ENCODE results near the gene CBX4. TPM values are rescaled to one million over a fixed set of nuclear protein-coding genes. Genes with fewer than 3 reads are reported as not detected.

Gene CBX4
- total RNA-seq, 1 donor from 2014 or later, result 16.9 TPM

GRCh38 chr17:79887451-79887991 is 48.3 kb upstream of the CBX4 start:
- FAIRE-seq, result no peak
- Mint-ChIP-seq H3K4me1 (ENCODE audit: low read depth, unreplicated experiment) (no peaks in the 10 kb centered on the region), H3K27ac (ENCODE audit: unreplicated experiment) (peak overlapping the region; percentile 11), H3K4me3 (ENCODE audit: unreplicated experiment) (no peak overlapping the region), H3K9me3 (ENCODE audit: unreplicated experiment) (peaks cover 6% of the 10 kb centered on the region), H3K27me3 (ENCODE audit: low read depth, unreplicated experiment) (peaks cover 66% of the 10 kb centered on the region), H3K36me3 (ENCODE audit: low read depth, unreplicated experiment) (no peaks in the 10 kb centered on the region)
- H3K27me3 ChIP-seq (ENCODE audit: insufficient read depth, low read length), result peaks cover 16% of the 10 kb centered on the region
- H3K79me2 ChIP-seq (ENCODE audit: insufficient read depth, low read length), result no peaks in the 10 kb centered on the region
- H3K9ac ChIP-seq (ENCODE audit: low read length), result no peak overlapping the region
- H4K20me1 ChIP-seq (ENCODE audit: insufficient read depth, low read length), result no peaks in the 10 kb centered on the region
- H3K4me2 ChIP-seq (ENCODE audit: low read length), result no peak overlapping the region
- H3K4me1 ChIP-seq (ENCODE audit: insufficient read depth, low read length), result no peaks in the 10 kb centered on the region
- DNase-seq (ENCODE audit: low read depth), result no peak
- no peak overlapping the region for H3K27ac ChIP-seq (ENCODE audit: low read depth, low read length)
- H3K36me3 ChIP-seq (ENCODE audit: insufficient read depth, low read length), result no peaks in the 10 kb centered on the region
- no peak for TF ChIP-seq EZH2 (IDR thresholded peaks at IDR 0.05; ENCODE audit: insufficient read depth, low read length)
- H2AFZ ChIP-seq (ENCODE audit: low read depth, low read length), result no peak overlapping the region
- no peaks in the 10 kb centered on the region for H3K9me3 ChIP-seq (ENCODE audit: insufficient read depth, low read depth, low read length)
- no peak overlapping the region for H3K4me3 ChIP-seq (ENCODE audit: insufficient read depth, low read depth, low read length)

GRCh38 chr17:79883202-79883601 is 44.0 kb upstream of the CBX4 start:
- Histone ChIP-seq H2AFZ (ENCODE audit: low read depth, low read length) (no peak overlapping the region), H3K27me3 (ENCODE audit: insufficient read depth, low read length) (peaks cover 14% of the 10 kb centered on the region), H3K9me3 (ENCODE audit: insufficient read depth, low read depth, low read length) (no peaks in the 10 kb centered on the region), H4K20me1 (ENCODE audit: insufficient read depth, low read length) (no peaks in the 10 kb centered on the region), H3K4me1 (ENCODE audit: insufficient read depth, low read length) (no peaks in the 10 kb centered on the region), H3K36me3 (ENCODE audit: insufficient read depth, low read length) (no peaks in the 10 kb centered on the region), H3K27ac (ENCODE audit: low read depth, low read length) (no peak overlapping the region), H3K4me2 (ENCODE audit: low read length) (no peak overlapping the region), H3K9ac (ENCODE audit: low read length) (no peak overlapping the region), H3K4me3 (ENCODE audit: insufficient read depth, low read depth, low read length) (no peak overlapping the region), H3K79me2 (ENCODE audit: insufficient read depth, low read length) (no peaks in the 10 kb centered on the region)
- no peak overlapping the region for H3K4me3 Mint-ChIP-seq (ENCODE audit: unreplicated experiment)
- TF ChIP-seq CTCF (IDR thresholded peaks at IDR 0.05; ENCODE audit: insufficient read depth, low read depth, low read length), result no peak
- TF ChIP-seq EZH2 (IDR thresholded peaks at IDR 0.05; ENCODE audit: insufficient read depth, low read length), result no peak
- no peaks in the 10 kb centered on the region for H3K9me3 Mint-ChIP-seq (ENCODE audit: unreplicated experiment)
- H3K27ac Mint-ChIP-seq (ENCODE audit: unreplicated experiment), result no peak overlapping the region
- peaks cover 37% of the 10 kb centered on the region for H3K27me3 Mint-ChIP-seq (ENCODE audit: low read depth, unreplicated experiment)
- no peaks in the 10 kb centered on the region for H3K36me3 Mint-ChIP-seq (ENCODE audit: low read depth, unreplicated experiment)
- FAIRE-seq (no peak), DNase-seq (ENCODE audit: low read depth) (no peak)
- H3K4me1 Mint-ChIP-seq (ENCODE audit: low read depth, unreplicated experiment), result no peaks in the 10 kb centered on the region

GRCh38 chr17:79878329-79878947 is 39.2 kb upstream of the CBX4 start:
- TF ChIP-seq CTCF (IDR thresholded peaks at IDR 0.05; ENCODE audit: insufficient read depth, low read depth, low read length), result no peak

More at GRCh38 chr17:79878329-79878947, 39.2 kb upstream of the CBX4 start:
- Histone ChIP-seq H3K79me2 (ENCODE audit: insufficient read depth, low read length) (no peaks in the 10 kb centered on the region), H3K27ac (ENCODE audit: low read depth, low read length) (no peak overlapping the region), H3K9ac (ENCODE audit: low read length) (no peak overlapping the region), H3K4me3 (ENCODE audit: insufficient read depth, low read depth, low read length) (no peak overlapping the region), H3K27me3 (ENCODE audit: insufficient read depth, low read length) (peaks cover 10% of the 10 kb centered on the region), H3K4me2 (ENCODE audit: low read length) (no peak overlapping the region), H3K36me3 (ENCODE audit: insufficient read depth, low read length) (no peaks in the 10 kb centered on the region), H3K9me3 (ENCODE audit: insufficient read depth, low read depth, low read length) (no peaks in the 10 kb centered on the region), H4K20me1 (ENCODE audit: insufficient read depth, low read length) (no peaks in the 10 kb centered on the region), H3K4me1 (ENCODE audit: insufficient read depth, low read length) (no peaks in the 10 kb centered on the region), H2AFZ (ENCODE audit: low read depth, low read length) (no peak overlapping the region)
- no peak for DNase-seq (ENCODE audit: low read depth)
- Mint-ChIP-seq H3K36me3 (ENCODE audit: low read depth, unreplicated experiment) (no peaks in the 10 kb centered on the region), H3K27ac (ENCODE audit: unreplicated experiment) (no peak overlapping the region), H3K4me3 (ENCODE audit: unreplicated experiment) (no peak overlapping the region), H3K9me3 (ENCODE audit: unreplicated experiment) (peaks cover 2% of the 10 kb centered on the region), H3K27me3 (ENCODE audit: low read depth, unreplicated experiment) (peaks cover 22% of the 10 kb centered on the region), H3K4me1 (ENCODE audit: low read depth, unreplicated experiment) (no peaks in the 10 kb centered on the region)
- no peak for FAIRE-seq
